Loucy (cell line): ENCODE data around the gene USP2.

Experiments used
- EZH2phosphoT487 ChIP-seq: fragments of 200-600 bp; IDR thresholded peaks from 2 replicates; pipeline ENCODE4 v1.6.1; 2018; ENCODE audit warnings: antibody characterized with exemption, mild to moderate bottlenecking, moderate library complexity, borderline replicate concordance
- TF ChIP-seq, protein P1 (sequence below): fragments of 200-600 bp; sonication (generic); conservative IDR thresholded peaks from 2 replicates; pipeline ENCODE4 v1.5.1; 2014; ENCODE audit warnings: mild to moderate bottlenecking, antibody characterized with exemption, low read length

DNA sequence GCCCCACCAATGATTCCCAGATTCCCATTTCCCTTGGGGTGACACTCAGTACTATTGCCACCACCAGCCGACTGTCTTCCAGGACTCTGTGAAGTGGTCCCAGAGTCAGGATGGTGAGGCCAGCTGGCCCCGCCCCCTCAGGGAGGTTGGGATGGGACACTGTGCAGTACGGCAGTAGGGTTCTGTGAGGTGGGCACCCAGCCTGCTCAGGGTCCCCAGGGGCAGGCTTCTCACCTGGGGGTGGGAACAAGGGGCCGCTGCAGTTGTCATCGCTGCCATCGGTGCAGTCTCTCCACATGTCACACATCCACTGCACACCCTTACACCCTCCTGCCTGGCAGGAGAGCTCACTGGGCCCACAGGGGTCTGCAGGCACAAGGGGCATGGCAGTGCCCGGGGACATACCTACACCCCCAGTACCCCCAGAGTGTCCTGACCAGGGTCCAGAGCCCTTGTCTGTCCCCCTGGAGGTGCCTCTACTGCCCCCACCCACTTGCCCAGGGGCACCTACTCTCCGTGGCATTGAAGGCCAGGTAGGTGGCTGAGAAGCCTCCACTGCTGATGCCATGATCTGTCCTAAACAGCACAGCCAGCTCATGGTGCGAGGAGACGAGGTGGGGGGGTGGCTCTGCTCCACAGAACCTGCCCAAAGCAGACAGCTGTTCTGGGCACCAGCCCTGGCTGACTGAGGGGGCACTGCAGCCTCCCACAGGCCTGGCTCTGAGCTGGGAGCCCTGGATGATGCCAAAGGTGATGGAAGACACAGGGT lies 38.9 kb downstream of the USP2 start:
- TF ChIP-seq, protein P1, sequence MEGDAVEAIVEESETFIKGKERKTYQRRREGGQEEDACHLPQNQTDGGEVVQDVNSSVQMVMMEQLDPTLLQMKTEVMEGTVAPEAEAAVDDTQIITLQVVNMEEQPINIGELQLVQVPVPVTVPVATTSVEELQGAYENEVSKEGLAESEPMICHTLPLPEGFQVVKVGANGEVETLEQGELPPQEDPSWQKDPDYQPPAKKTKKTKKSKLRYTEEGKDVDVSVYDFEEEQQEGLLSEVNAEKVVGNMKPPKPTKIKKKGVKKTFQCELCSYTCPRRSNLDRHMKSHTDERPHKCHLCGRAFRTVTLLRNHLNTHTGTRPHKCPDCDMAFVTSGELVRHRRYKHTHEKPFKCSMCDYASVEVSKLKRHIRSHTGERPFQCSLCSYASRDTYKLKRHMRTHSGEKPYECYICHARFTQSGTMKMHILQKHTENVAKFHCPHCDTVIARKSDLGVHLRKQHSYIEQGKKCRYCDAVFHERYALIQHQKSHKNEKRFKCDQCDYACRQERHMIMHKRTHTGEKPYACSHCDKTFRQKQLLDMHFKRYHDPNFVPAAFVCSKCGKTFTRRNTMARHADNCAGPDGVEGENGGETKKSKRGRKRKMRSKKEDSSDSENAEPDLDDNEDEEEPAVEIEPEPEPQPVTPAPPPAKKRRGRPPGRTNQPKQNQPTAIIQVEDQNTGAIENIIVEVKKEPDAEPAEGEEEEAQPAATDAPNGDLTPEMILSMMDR = no peak
- no peak for TF ChIP-seq EZH2phosphoT487
